Measurements from ENCODE around the gene TNS3. TPM values are rescaled to one million over a fixed set of nuclear protein-coding genes. Genes with fewer than 3 reads are reported as not detected.

Gene TNS3
- total RNA-seq, 3 donors from 2014 or later = 69.1 to 98.9 (median 69.9) TPM

DNA sequence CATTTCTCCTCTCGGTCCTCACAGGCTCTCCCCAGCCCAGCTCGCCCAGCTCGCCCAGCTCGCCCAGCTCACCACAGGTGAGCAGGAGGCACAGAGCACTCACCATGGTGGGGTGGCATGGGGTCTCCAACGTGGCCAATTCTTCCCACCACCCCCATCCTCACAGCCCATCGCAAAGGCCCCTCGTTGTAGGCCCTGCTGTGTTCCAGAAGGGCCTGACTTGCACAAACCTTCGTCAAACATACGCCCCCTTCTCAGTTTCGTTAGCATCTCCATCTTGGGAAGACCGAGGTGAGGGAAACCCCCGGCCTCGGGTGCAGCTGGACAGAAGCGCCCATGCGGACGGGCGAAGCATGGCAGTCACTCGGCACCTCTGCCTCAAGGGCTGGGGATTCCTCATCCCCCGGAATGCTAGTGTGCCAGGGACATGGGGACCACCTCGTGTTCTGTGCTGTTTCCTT, 304.6 kb downstream of the TNS3 start:
- Histone ChIP-seq H3K36me3 (ENCODE audit: low read depth) (no peaks in the 10 kb centered on the region), H3K4me1 (ENCODE audit: low read depth) (no peaks in the 10 kb centered on the region), H3K4me3 (no peak overlapping the region), H3K9me3 (no peaks in the 10 kb centered on the region)
- DNase-seq (no peak), ATAC-seq (no peak)
- TF ChIP-seq CTCF (IDR thresholded peaks at IDR 0.05) = no peak
- intact Hi-C loops (cut with DNase I, micrococcal nuclease) = no loop called here

DNA sequence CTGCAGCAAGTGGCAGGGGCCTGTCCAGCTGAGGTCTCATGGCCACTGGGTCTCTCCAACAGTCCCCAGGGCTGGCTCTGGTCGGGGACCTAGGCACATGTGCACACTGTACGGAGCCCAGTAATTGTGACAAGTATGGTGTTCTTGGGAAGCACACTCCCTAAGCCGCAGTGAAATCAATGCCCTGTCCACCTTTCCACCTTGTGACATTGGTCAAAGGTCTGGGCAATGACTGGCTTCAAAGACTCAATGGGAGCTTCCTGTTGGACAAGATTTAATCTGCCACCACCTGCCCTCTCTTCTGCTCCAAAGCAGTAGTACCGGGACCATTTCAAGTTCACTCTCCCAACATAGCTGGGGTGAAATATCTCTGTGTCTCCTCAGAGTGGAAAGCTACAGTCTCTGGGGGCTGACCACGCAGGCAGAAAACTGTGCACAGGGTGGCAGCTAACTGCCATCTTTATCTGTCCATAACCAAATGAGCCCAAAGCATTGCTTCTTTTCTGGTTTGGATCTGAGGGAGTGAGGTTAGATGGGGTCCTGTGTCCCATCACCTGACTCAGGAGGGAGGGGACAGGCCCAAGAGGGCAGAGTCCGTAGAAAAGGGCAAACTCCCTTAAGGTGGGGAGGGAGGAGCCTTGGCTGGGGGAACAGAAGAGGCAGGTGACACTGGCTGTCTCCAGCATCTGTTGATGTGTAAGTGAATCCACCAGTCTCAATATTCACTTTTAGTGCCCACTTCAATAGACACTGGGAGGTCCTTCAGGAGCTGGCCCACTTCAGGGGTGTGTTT, 307.7 kb downstream of the TNS3 start:
- H3K36me3 ChIP-seq (ENCODE audit: low read depth) = no peaks in the 10 kb centered on the region
- ATAC-seq = peak; percentile 65

GRCh38 chr7:47273088-47273487, 308.8 kb downstream of the TNS3 start:
- DNase-seq (no peak), ATAC-seq (no peak)
- no peak overlapping the region for H3K4me3 ChIP-seq
- no peaks in the 10 kb centered on the region for H3K9me3 ChIP-seq
- no peak for TF ChIP-seq CTCF (IDR thresholded peaks at IDR 0.05)
- H3K36me3 ChIP-seq (ENCODE audit: low read depth) = no peaks in the 10 kb centered on the region
- intact Hi-C loops (cut with DNase I, micrococcal nuclease) = no loop called here
- H3K4me1 ChIP-seq (ENCODE audit: low read depth) = no peaks in the 10 kb centered on the region

More for the DNA sequence above, 307.7 kb downstream of the TNS3 start:
- intact Hi-C loops (cut with DNase I, micrococcal nuclease) = no loop called here
- H3K4me1 ChIP-seq (ENCODE audit: low read depth) = no peaks in the 10 kb centered on the region
- H3K9me3 ChIP-seq = no peaks in the 10 kb centered on the region
- no peak for TF ChIP-seq CTCF (IDR thresholded peaks at IDR 0.05)
- no peak for DNase-seq
- H3K4me3 ChIP-seq = no peak overlapping the region

- no peak for DNase-seq
- no peak for ATAC-seq
- intact Hi-C loops (cut with DNase I, micrococcal nuclease) = no loop called here
These were observed 310.2 kb downstream of the TNS3 start for GRCh38 chr7:47271749-47272148.

More at GRCh38 chr7:47271749-47272148, 310.2 kb downstream of the TNS3 start:
- H3K36me3 ChIP-seq (ENCODE audit: low read depth) = no peaks in the 10 kb centered on the region
- no peak for TF ChIP-seq CTCF (IDR thresholded peaks at IDR 0.05)
- peaks cover 8% of the 10 kb centered on the region for H3K4me1 ChIP-seq (ENCODE audit: low read depth)
- H3K4me3 ChIP-seq = no peak overlapping the region
- H3K9me3 ChIP-seq = no peaks in the 10 kb centered on the region

Measured in mucosa of descending colon (tissue), 3 donors.